Activated CD8-positive, alpha-beta memory T cell treated with anti-CD3 and anti-CD28 coated beads, Interleukin-2, amount 10 ng/mL, durations not matched to agents 7 days and 5 days (primary cell): ENCODE measurements around the gene NODAL. TPM values are rescaled to one million over a fixed set of nuclear protein-coding genes. Genes with fewer than 3 reads are reported as not detected.

Experiments used
- ATAC-seq: fragments of 150-1000 bp; cut with Tn5 transposase; one replicate; pipeline ENCODE4 v1.10.0; 2021; ENCODE audit warnings: moderate library complexity
- CTCF ChIA-PET: fragments of 350-600 bp; sonication (Branson Sonifier 250); formaldehyde crosslinking; loops from one replicate; lab custom pipeline; 2021; ENCODE audit warnings: antibody characterized with exemption; lab: Charles Lee
- DNase-seq: peaks from one replicate; pipeline ENCODE4 v3.0.0-alpha.2; 2020
- H3K27ac Mint-ChIP-seq: one replicate; pipeline ENCODE4 v1.8.0; 2021; ENCODE audit warnings: mild to moderate bottlenecking, mixed read lengths
- H3K27me3 Mint-ChIP-seq: one replicate; pipeline ENCODE4 v1.8.0; 2021; ENCODE audit warnings: mixed read lengths
- H3K36me3 Mint-ChIP-seq: one replicate; pipeline ENCODE4 v1.8.0; 2021; ENCODE audit warnings: mild to moderate bottlenecking, mixed read lengths
- H3K4me1 Mint-ChIP-seq: one replicate; pipeline ENCODE4 v1.8.0; 2021; ENCODE audit warnings: mixed read lengths
- H3K4me3 Mint-ChIP-seq: one replicate; pipeline ENCODE4 v1.8.0; 2021; ENCODE audit warnings: mild to moderate bottlenecking, moderate library complexity, mixed read lengths
- H3K9me3 Mint-ChIP-seq: one replicate; pipeline ENCODE4 v1.8.0; 2022; ENCODE audit warnings: low read depth, mixed read lengths
- total RNA-seq, 2 experiments: library from RNA; stranded (reverse); gene quantifications; one replicate each; pipeline ENCODE4 v1.2.3, GENCODE V29; 2021

NODAL gene
- total RNA-seq, 2 experiments from 2014 or later: not detected

DNA sequence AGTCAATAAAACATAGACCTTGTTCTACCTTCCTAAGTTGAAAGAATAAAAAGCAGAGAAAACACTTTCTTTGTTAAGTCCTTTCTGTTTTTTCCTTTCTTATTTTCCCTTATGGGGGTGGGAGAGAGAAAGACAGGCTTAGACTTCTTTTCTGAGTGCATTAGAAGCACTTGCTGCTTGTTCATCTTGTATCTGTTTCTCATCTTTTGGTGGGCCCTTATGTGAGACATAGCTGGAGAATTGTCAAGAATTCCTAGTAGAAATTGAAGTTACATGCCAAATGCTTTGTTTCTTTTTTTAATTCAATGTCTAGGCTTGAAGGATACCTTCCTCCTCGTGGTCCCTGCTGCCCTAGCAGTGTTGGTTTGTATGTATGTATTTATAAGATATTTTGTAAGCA, 30.9 kb downstream of the NODAL start:
- CTCF ChIA-PET: interaction anchor here (2.1 kb wide), 1 partner anchor 189 kb away, joined by 5 read pairs; no protein-coding TSS in a partner anchor
- H3K4me1 Mint-ChIP-seq: peaks cover 37% of the 10 kb centered on the region
- H3K27ac Mint-ChIP-seq: no peak overlapping the region
- H3K27me3 Mint-ChIP-seq: no peaks in the 10 kb centered on the region
- H3K36me3 Mint-ChIP-seq: peaks cover 40% of the 10 kb centered on the region
- ATAC-seq (no peak), DNase-seq (no peak)
- H3K4me3 Mint-ChIP-seq: no peak overlapping the region
- no peaks in the 10 kb centered on the region for H3K9me3 Mint-ChIP-seq

DNA sequence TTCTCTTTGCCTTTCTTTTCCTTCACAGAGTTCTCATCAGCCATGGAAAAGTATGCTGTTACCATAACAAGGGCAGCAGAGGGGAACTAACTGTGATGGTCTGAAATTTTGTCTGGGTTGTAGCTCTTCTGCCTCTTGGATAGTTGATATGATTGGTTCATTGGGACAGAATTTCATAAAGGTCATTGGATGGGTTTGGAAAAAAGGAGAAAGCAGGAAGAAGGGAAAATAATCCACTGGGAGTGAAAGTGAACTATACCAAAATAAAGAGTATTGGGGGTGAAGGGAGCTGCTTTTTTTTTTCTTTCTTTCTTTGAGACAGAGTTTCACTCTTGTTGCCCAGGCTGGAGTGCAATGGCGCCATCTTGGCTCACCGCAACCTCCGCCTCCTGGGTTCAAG, 31.7 kb downstream of the NODAL start:
- no peak overlapping the region for H3K4me3 Mint-ChIP-seq
- no peaks in the 10 kb centered on the region for H3K9me3 Mint-ChIP-seq
- peaks cover 36% of the 10 kb centered on the region for H3K4me1 Mint-ChIP-seq
- no peak for DNase-seq
- CTCF ChIA-PET: no interaction called here
- H3K36me3 Mint-ChIP-seq: peaks cover 35% of the 10 kb centered on the region
- H3K27ac Mint-ChIP-seq: no peak overlapping the region
- no peaks in the 10 kb centered on the region for H3K27me3 Mint-ChIP-seq
- no peak for ATAC-seq

DNA sequence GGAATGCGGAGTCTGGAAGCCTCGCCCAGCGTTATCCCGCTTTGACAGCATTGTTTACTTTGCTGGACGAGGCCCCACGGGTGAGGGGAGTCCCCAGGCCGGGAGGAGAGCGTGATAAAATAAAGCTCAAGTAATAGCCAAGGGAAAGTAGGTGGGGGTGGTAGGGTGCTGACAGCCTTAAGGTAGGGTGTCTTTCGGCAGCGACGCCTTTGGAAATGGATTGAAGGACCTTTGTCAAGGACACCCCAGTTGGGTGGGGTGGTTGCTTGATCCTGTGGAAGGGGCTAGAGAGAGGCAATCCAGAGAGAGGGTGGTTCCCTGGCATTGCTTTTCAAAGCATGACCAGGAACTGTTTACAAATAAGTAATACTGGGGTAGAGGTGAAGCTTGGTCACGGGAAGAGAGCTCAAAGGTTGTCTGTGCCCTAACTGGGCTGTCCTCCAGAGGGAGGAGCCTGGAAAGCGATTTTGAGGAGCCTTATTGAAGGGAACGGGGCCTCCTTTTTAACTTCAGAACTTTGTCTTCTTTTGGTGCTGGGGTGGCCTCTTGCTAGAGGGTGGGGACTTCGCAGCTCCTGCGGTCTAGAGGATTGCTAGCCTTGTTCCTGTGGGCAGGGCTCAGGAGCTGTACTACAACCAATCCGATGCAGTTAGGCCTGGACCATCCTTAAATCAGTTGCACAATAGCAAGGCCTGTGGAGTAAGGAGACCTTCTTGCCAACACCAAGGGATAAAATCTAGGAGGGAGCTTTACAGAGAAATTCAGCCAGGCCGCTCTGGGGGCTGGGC, 36.2 kb downstream of the NODAL start:
- H3K4me1 Mint-ChIP-seq: peaks cover 36% of the 10 kb centered on the region
- peak overlapping the region; percentile 90 for H3K27ac Mint-ChIP-seq

DNA sequence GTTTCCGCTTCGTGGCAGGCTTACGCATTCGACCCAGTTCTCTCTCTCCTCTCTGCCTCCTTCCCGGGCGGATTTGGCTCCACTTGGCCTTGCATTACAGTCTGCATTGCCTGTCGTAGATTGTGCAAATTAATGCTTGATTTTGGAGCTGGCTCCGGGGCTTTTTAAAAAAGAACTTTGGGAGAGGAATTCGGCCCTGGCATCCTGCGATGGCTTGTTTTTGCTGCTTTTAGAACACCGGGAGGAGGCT, 36.8 kb downstream of the NODAL start:
- no peak for DNase-seq
- ATAC-seq: no peak
- H3K27me3 Mint-ChIP-seq: no peaks in the 10 kb centered on the region
- peak overlapping the region; percentile 90 for H3K27ac Mint-ChIP-seq
- CTCF ChIA-PET: interaction anchor here (0.7 to 4.5 kb wide), 11 partner anchors 17 to 1577 kb away, joined by 3 to 28 read pairs (median 4); partner anchors contain the start of genes LRRC20, SGPL1, STOX1 and TYSND1
- peaks cover 19% of the 10 kb centered on the region for H3K36me3 Mint-ChIP-seq
- H3K4me3 Mint-ChIP-seq: peak overlapping the region; percentile 95
- H3K4me1 Mint-ChIP-seq: peaks cover 35% of the 10 kb centered on the region
- no peaks in the 10 kb centered on the region for H3K9me3 Mint-ChIP-seq

More for the DNA sequence above, 36.2 kb downstream of the NODAL start:
- DNase-seq (peak; percentile 69), ATAC-seq (peak; percentile 52)
- CTCF ChIA-PET: interaction anchor here (0.7 to 4.5 kb wide), 16 partner anchors 8 to 1578 kb away, joined by 3 to 28 read pairs (median 3); partner anchors contain the start of genes LRRC20, SGPL1, STOX1 and TYSND1
- no peaks in the 10 kb centered on the region for H3K9me3 Mint-ChIP-seq
- peak overlapping the region; percentile 95 for H3K4me3 Mint-ChIP-seq
- no peaks in the 10 kb centered on the region for H3K27me3 Mint-ChIP-seq
- H3K36me3 Mint-ChIP-seq: peaks cover 20% of the 10 kb centered on the region

DNA sequence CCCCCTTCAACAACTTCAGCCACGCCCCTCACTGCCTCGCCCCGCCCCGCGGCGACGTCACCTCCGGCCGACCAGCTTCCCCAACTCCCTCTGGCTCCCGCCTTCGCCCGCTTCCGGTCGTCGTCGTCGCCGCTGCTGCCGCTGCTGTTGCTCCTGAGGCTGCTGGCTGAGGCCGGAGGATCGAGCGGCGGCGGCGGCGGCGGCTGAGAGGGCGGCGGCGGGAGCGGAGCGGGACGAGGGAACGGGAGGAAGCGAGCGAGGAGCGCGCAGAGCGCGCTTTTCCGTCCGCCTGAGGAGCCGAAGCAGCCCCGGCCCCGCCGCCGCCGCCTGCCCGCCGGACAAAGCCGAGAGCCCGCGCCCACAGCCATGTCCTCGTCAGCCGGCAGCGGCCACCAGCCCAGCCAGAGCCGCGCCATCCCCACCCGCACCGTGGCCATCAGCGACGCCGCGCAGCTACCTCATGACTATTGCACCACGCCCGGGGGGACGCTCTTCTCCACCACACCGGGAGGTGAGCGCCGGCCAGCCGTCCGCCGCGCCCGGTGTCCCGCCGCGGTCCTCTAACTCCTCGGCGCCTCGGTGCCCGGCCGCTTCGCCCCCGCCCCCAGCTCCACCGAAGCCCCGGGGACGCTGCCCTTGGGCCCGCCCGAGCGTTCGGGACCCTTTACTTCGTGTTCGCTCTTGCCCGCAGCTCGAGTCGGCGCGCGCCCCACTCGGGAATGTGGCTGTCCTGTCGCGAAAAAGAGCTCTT, 37.3 kb downstream of the NODAL start, which contains the start of gene EIF4EBP2:
Gene EIF4EBP2 (plus strand): TSS at position 110 of the 751 bp plus-strand sequence. CDS start 257 bp downstream, at position 367.
- H3K4me3 Mint-ChIP-seq: peak within 1 kb of the TSS; percentile 95
- H3K27me3 Mint-ChIP-seq: no peaks in the 10 kb centered on the region
- H3K4me1 Mint-ChIP-seq: peaks cover 34% of the 10 kb centered on the region
- DNase-seq (peak; percentile 98), ATAC-seq (peak; percentile 93)
- peaks cover 16% of the 10 kb centered on the region for H3K36me3 Mint-ChIP-seq
- no peaks in the 10 kb centered on the region for H3K9me3 Mint-ChIP-seq
- CTCF ChIA-PET: interaction anchor here (0.8 to 4.5 kb wide), 11 partner anchors 8 to 411 kb away, joined by 3 to 28 read pairs (median 5); partner anchors contain the start of genes LRRC20, SGPL1 and TYSND1
- H3K27ac Mint-ChIP-seq: peak within 1 kb of the TSS; percentile 90

DNA sequence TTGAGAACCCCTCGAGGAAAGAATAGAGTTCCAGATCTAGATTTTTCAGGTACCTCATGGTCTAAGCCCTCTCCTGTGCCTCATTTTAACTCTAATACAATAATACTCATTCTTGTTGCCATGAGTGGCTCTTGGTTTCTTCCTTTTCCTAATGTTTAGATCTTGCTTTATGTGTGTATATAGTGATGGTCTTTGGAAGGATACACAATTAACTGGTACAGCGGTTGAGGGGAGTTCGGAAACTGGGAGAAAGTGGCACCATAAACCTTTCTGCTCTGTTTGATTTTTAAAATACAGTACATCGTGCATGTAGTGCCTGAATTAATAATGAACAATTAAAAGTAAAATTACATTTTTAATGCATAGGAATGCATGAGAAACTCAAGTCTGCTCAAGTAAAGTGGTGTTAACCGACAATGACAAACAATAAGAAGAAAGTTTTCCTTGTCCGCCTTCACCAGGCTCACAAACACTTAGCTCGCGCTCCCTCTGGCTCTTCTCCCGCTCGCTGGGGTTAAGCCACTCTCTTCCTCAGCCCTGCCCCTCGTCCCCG, 37.9 kb downstream of the NODAL start:
- peak overlapping the region; percentile 95 for H3K4me3 Mint-ChIP-seq
- no peaks in the 10 kb centered on the region for H3K9me3 Mint-ChIP-seq
- peak overlapping the region; percentile 90 for H3K27ac Mint-ChIP-seq
- H3K36me3 Mint-ChIP-seq: peaks cover 10% of the 10 kb centered on the region
- DNase-seq: no peak
- no peaks in the 10 kb centered on the region for H3K27me3 Mint-ChIP-seq
- peaks cover 27% of the 10 kb centered on the region for H3K4me1 Mint-ChIP-seq
- no peak for ATAC-seq
- CTCF ChIA-PET: interaction anchor here (0.8 to 4.5 kb wide), 7 partner anchors 9 to 257 kb away, joined by 3 to 28 read pairs (median 9); partner anchors contain the start of genes LRRC20 and TYSND1

DNA sequence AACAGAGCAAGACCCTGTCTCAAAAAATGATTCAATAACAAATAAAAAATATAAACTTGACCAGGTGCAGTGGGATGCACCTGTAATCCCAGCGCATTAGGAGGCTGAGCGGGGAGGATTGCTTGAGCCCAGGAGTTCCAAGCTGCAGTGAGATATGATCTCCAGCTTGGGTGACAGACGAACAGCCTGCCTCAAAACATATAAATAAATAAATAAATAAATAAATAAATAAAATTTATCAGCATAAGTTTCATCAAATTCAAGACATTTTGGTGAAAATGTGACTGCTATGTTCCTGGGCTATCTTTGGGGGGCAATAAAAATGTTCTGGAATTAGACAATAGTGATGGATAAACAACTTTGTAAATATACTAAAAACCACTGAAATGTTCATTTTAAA, 42.3 kb downstream of the NODAL start:
- CTCF ChIA-PET: interaction anchor here (0.6 kb wide), 1 partner anchor 169 kb away, joined by 3 read pairs; no protein-coding TSS in a partner anchor
- DNase-seq: no peak
- H3K27me3 Mint-ChIP-seq: no peaks in the 10 kb centered on the region
- H3K4me3 Mint-ChIP-seq: no peak overlapping the region
- ATAC-seq: no peak
- H3K36me3 Mint-ChIP-seq: no peaks in the 10 kb centered on the region
- no peaks in the 10 kb centered on the region for H3K9me3 Mint-ChIP-seq
- no peak overlapping the region for H3K27ac Mint-ChIP-seq
- peaks cover 7% of the 10 kb centered on the region for H3K4me1 Mint-ChIP-seq

DNA sequence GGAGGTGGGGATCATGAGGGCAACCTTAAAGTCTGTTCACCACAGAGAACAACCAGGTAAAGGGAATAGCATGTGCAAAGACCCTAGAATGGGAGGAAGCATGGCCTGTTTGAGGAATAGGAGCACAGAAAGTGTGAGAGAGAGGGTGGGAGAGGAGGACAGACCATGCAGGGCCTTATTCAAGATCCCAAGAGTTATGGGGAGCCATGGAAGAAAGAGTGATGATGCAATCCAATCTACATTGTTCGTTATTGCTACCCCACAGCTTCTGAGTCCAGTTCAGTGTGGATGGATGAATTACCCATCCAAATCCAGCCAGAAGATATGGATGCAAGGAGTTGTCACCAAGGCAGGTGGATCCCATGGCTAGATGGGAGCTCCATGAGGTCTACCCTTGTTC, 45.3 kb downstream of the NODAL start:
- Mint-ChIP-seq H3K4me1 (no peaks in the 10 kb centered on the region), H3K4me3 (no peak overlapping the region), H3K27ac (no peak overlapping the region), H3K36me3 (no peaks in the 10 kb centered on the region), H3K9me3 (no peaks in the 10 kb centered on the region), H3K27me3 (peaks cover 8% of the 10 kb centered on the region)
- ATAC-seq (no peak), DNase-seq (no peak)
- CTCF ChIA-PET: interaction anchor here (0.7 to 1.2 kb wide), 2 partner anchors 9 to 48 kb away, joined by 3 to 4 read pairs; no protein-coding TSS in a partner anchor

DNA sequence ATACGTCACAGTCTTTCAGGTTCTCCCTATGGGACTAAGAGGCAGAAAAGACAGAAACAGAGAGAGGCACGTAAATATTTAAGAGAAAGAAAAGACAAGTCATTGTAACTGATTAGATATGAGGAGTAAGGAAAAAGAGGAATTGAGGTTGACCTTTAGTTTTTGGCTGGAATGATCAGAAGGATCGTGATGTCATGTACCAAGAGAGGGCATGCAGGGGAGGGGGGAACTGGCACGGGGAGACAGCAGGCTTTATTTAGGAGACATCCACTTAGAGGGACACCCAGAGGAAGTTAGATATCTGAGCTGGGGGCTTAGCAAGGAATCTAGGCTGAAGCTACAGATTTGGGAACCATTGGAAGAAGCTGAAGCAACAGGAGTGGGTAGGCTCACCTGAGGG, 49.8 kb downstream of the NODAL start:
- Mint-ChIP-seq H3K27ac (no peak overlapping the region), H3K9me3 (no peaks in the 10 kb centered on the region), H3K4me1 (peaks cover 6% of the 10 kb centered on the region), H3K27me3 (peaks cover 25% of the 10 kb centered on the region), H3K36me3 (no peaks in the 10 kb centered on the region), H3K4me3 (no peak overlapping the region)
- ATAC-seq (no peak), DNase-seq (no peak)
- CTCF ChIA-PET: no interaction called here

Other genes with a start within 250 kb of the NODAL start
- gene PPA1, start 208.3 kb downstream of the NODAL start, total RNA-seq: 100 to 1,000 TPM; 157 to 192 TPM
- not detected for gene NPFFR1, start 157.7 kb downstream of the NODAL start, total RNA-seq
- 10 to 100 TPM; 14.9 to 18.2 TPM for gene LRRC20, start 59.1 kb downstream of the NODAL start, total RNA-seq
- 10 to 100 TPM; 37.8 to 51.7 TPM for gene EIF4EBP2, start 37.5 kb downstream of the NODAL start, total RNA-seq
- gene PALD1, start 37.1 kb upstream of the NODAL start, total RNA-seq: under 1 TPM; 0.26 to 0.41 TPM
- gene PRF1, start 161.1 kb upstream of the NODAL start, total RNA-seq: 100 to 1,000 TPM; 381 to 433 TPM
- gene ADAMTS14, start 230.8 kb upstream of the NODAL start, total RNA-seq: under 1 TPM; 0.15 to 0.19 TPM